SU-DHL-6 (cell line): ENCODE data around the gene PDZRN3.

Experiments
- H2AFZ ChIP-seq: fragments of 200-600 bp; sonication (generic); 2 replicates; pipeline ENCODE4 v1.6.1; 2014; ENCODE audit warnings: low read depth, mild to moderate bottlenecking, moderate library complexity, mixed read lengths, antibody characterized with exemption, low read length; ENCODE audit not compliant: severe bottlenecking
- H3F3A ChIP-seq: fragments of 200-600 bp; shearing (Covaris generic); 2 replicates; pipeline ENCODE4 v1.6.0; 2016; ENCODE audit warnings: antibody characterized with exemption, mild to moderate bottlenecking; ENCODE audit not compliant: insufficient read depth
- H3K27ac ChIP-seq: fragments of 200-600 bp; sonication (generic); 2 replicates; pipeline ENCODE4 v1.5.1; 2016; ENCODE audit warnings: low read depth, mild to moderate bottlenecking, low read length, moderate library complexity, mixed read lengths
- H3K27me3 ChIP-seq: fragments of 200-600 bp; sonication (generic), shearing (Covaris generic); 2 replicates; pipeline ENCODE4 v1.6.0; 2014; ENCODE audit warnings: mild to moderate bottlenecking, low read length
- H3K36me3 ChIP-seq: fragments of 200-600 bp; sonication (generic); 2 replicates; pipeline ENCODE4 v1.6.1; 2014; ENCODE audit warnings: mild to moderate bottlenecking, low read length, mixed read lengths
- H3K4me2 ChIP-seq: fragments of 300-600, 200-600 bp; shearing (Covaris generic), sonication (generic); 2 replicates; pipeline ENCODE4 v1.6.0; 2014; ENCODE audit warnings: low read length, low read depth, mild to moderate bottlenecking; ENCODE audit not compliant: poor library complexity, severe bottlenecking
- H3K4me3 ChIP-seq: fragments of 200-600 bp; sonication (generic); 2 replicates; pipeline ENCODE4 v1.5.1; 2014; ENCODE audit warnings: antibody characterized with exemption, low read length, mild to moderate bottlenecking, mixed read lengths; ENCODE audit not compliant: insufficient read depth, poor library complexity, severe bottlenecking
- H3K79me2 ChIP-seq: fragments of 200-600 bp; sonication (generic); 2 replicates; pipeline ENCODE4 v1.6.1; 2014; ENCODE audit warnings: mild to moderate bottlenecking, low read length, moderate library complexity; ENCODE audit not compliant: insufficient read depth
- H3K9ac ChIP-seq: fragments of 200-600 bp; sonication (generic); 2 replicates; pipeline ENCODE4 v1.7.0; 2014; ENCODE audit warnings: mild to moderate bottlenecking, low read length
- H3K9me2 ChIP-seq: fragments of 200-600 bp; sonication (generic); replicated peaks from 2 replicates; pipeline ENCODE4 v1.6.1; 2014; ENCODE audit warnings: low read length; ENCODE audit not compliant: insufficient read depth
- H3K9me3 ChIP-seq: fragments of 200-600 bp; sonication (generic); 2 replicates; pipeline ENCODE4 v1.6.1; 2014; ENCODE audit warnings: low read length, mixed read lengths; ENCODE audit not compliant: insufficient read depth
- H4K20me1 ChIP-seq: fragments of 200-600 bp; sonication (generic); 2 replicates; pipeline ENCODE4 v1.6.1; 2014; ENCODE audit warnings: low read depth, mild to moderate bottlenecking, antibody characterized with exemption, low read length, moderate library complexity, mixed read lengths
- CTCF ChIP-seq: fragments of 200-600 bp; sonication (generic); IDR thresholded peaks from one replicate; pipeline ENCODE4 v1.5.1; 2017; ENCODE audit warnings: antibody characterized with exemption, mild to moderate bottlenecking, low read length, moderate library complexity; ENCODE audit not compliant: insufficient read depth, poor library complexity, severe bottlenecking
- EZH2phosphoT487 ChIP-seq: fragments of 200-600 bp; sonication (generic), shearing (Covaris generic); conservative IDR thresholded peaks from 2 replicates; pipeline ENCODE4 v1.6.1; 2018; ENCODE audit warnings: mild to moderate bottlenecking, antibody characterized with exemption, low read length, moderate library complexity, mixed read lengths

PDZRN3 gene

GRCh38 chr3:73520931-73521461 is 103.7 kb downstream of the PDZRN3 start:
- H3K9me3 ChIP-seq: no peaks in the 10 kb centered on the region
- H3K36me3 ChIP-seq: no peaks in the 10 kb centered on the region
- H3K9ac ChIP-seq: no peak overlapping the region
- H3K27me3 ChIP-seq: no peaks in the 10 kb centered on the region
- H3K9me2 ChIP-seq: no peaks in the 10 kb centered on the region
- no peaks in the 10 kb centered on the region for H3K79me2 ChIP-seq
- no peak overlapping the region for H3K4me2 ChIP-seq
- TF ChIP-seq EZH2phosphoT487: no peak
- TF ChIP-seq CTCF: no peak
- H3F3A ChIP-seq: no peaks in the 10 kb centered on the region
- H2AFZ ChIP-seq: no peak overlapping the region
- no peak overlapping the region for H3K27ac ChIP-seq
- H3K4me3 ChIP-seq: no peak overlapping the region
- H4K20me1 ChIP-seq: no peaks in the 10 kb centered on the region

GRCh38 chr3:73516631-73517030 is 108.1 kb downstream of the PDZRN3 start:
- Histone ChIP-seq H3K4me2 (no peak overlapping the region), H3F3A (no peaks in the 10 kb centered on the region), H3K9ac (no peak overlapping the region), H3K27me3 (no peaks in the 10 kb centered on the region), H3K36me3 (no peaks in the 10 kb centered on the region), H2AFZ (no peak overlapping the region), H3K79me2 (no peaks in the 10 kb centered on the region), H3K27ac (no peak overlapping the region), H3K9me2 (no peaks in the 10 kb centered on the region), H4K20me1 (no peaks in the 10 kb centered on the region), H3K4me3 (no peak overlapping the region), H3K9me3 (no peaks in the 10 kb centered on the region)
- TF ChIP-seq EZH2phosphoT487 (no peak), CTCF (no peak)

- Histone ChIP-seq H3K9me3 (no peaks in the 10 kb centered on the region), H3K9me2 (no peaks in the 10 kb centered on the region), H3K36me3 (no peaks in the 10 kb centered on the region), H3K4me3 (no peak overlapping the region), H3K27me3 (no peaks in the 10 kb centered on the region), H4K20me1 (no peaks in the 10 kb centered on the region), H3F3A (no peaks in the 10 kb centered on the region), H2AFZ (no peak overlapping the region), H3K27ac (no peak overlapping the region), H3K79me2 (no peaks in the 10 kb centered on the region), H3K9ac (no peak overlapping the region), H3K4me2 (no peak overlapping the region)
- TF ChIP-seq EZH2phosphoT487 (no peak), CTCF (no peak)
Measured at GRCh38 chr3:73513260-73513659, 111.5 kb downstream of the PDZRN3 start.
